ENCODE data around the gene RAB6B.

- TF ChIP-seq CTCF (IDR thresholded peaks at IDR 0.05) (no peak), ATF1 (CRISPR knock-in tag; IDR thresholded peaks at IDR 0.05) (no peak), CREM (CRISPR knock-in tag; IDR thresholded peaks at IDR 0.05) (no peak), NFE2L1 (CRISPR knock-in tag; IDR thresholded peaks at IDR 0.05) (no peak), CBFB (CRISPR knock-in tag; IDR thresholded peaks at IDR 0.05; ENCODE audit: low read depth) (no peak), SMAD4 (CRISPR knock-in tag; IDR thresholded peaks at IDR 0.05) (no peak), USF2 (CRISPR knock-in tag; IDR thresholded peaks at IDR 0.05) (no peak), MLX (CRISPR knock-in tag; IDR thresholded peaks at IDR 0.05) (no peak)
These were observed 42.3 kb upstream of the RAB6B start for GRCh38 chr3:133937756-133938601.
